BLaER1 treated with 17β-estradiol and CSF1 and Interleukin-3, amounts not matched to agents 10 nM and 100 nM (cell line): Measurements from ENCODE around the gene C13orf42.

Experiments
- H3K27ac ChIP-seq, 11 experiments: shearing (Covaris generic); formaldehyde crosslinking; 2 replicates each; pipeline ENCODE4 v1.8.1; 2022
- H3K27me3 ChIP-seq, 11 experiments: shearing (Covaris generic); formaldehyde crosslinking; 2 replicates each; pipeline ENCODE4 v1.8.1; 2022
- H3K36me3 ChIP-seq, 11 experiments: shearing (Covaris generic); formaldehyde crosslinking; 2 replicates each; pipeline ENCODE4 v1.8.1; 2022
- H3K4me1 ChIP-seq, 10 experiments: shearing (Covaris generic); formaldehyde crosslinking; 2 replicates each; pipeline ENCODE4 v1.8.1; 2022
- H3K4me2 ChIP-seq, 11 experiments: shearing (Covaris generic); formaldehyde crosslinking; 2 replicates each; pipeline ENCODE4 v1.8.1; 2022
- H3K4me3 ChIP-seq, 10 experiments: shearing (Covaris generic); formaldehyde crosslinking; 2 replicates each; pipeline ENCODE4 v1.8.1; 2022
- H3K9ac ChIP-seq, 11 experiments: shearing (Covaris generic); formaldehyde crosslinking; 2 replicates each; pipeline ENCODE4 v1.8.1; 2022
- H3K9me3 ChIP-seq, 11 experiments: shearing (Covaris generic); formaldehyde crosslinking; replicated peaks in 1 of 11; 2 replicates each; pipeline ENCODE4 v1.8.1; 2022
- H4K20me1 ChIP-seq, 11 experiments: shearing (Covaris generic); formaldehyde crosslinking; 2 replicates each; pipeline ENCODE4 v1.8.1; 2022
- Cebpa-rat ChIP-seq, 11 experiments: shearing (Covaris generic); IDR thresholded peaks; 2 replicates each; pipeline ENCODE4 v1.8.1; 2022

C13orf42 gene

DNA sequence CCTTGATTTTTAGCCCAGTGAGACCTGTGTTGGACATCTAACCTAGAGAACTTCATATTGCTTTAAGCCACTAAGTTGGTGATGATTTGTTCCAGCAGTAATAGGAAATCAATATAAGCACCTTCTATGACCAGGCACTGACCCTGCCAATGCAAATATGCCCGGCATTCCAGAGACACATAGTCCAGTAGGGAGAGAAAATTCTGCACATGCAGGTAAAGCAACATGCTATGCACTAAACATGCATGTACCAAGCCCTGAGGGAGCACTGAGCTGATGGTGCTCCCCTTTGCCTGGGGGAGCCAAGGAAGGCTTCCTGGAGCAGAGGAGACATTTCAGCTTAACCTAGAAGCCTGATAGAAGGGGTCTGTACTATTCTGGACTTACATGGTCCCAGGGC is 40.4 kb upstream of the C13orf42 start:
- H3K4me1 ChIP-seq: peaks cover 0 to 11% (median 0%) of the 10 kb centered on the region in 10 experiments; a peak in 2 of 20 replicates
- no peak overlapping the region for H3K9ac ChIP-seq
- H4K20me1 ChIP-seq: no peaks in the 10 kb centered on the region
- no peak overlapping the region for H3K27ac ChIP-seq
- no peak overlapping the region for H3K4me2 ChIP-seq
- TF ChIP-seq Cebpa-rat (IDR thresholded peaks at IDR 0.05): no peak
- no peaks in the 10 kb centered on the region for H3K9me3 ChIP-seq
- no peaks in the 10 kb centered on the region for H3K27me3 ChIP-seq
- H3K4me3 ChIP-seq: no peak overlapping the region
- no peaks in the 10 kb centered on the region for H3K36me3 ChIP-seq

DNA sequence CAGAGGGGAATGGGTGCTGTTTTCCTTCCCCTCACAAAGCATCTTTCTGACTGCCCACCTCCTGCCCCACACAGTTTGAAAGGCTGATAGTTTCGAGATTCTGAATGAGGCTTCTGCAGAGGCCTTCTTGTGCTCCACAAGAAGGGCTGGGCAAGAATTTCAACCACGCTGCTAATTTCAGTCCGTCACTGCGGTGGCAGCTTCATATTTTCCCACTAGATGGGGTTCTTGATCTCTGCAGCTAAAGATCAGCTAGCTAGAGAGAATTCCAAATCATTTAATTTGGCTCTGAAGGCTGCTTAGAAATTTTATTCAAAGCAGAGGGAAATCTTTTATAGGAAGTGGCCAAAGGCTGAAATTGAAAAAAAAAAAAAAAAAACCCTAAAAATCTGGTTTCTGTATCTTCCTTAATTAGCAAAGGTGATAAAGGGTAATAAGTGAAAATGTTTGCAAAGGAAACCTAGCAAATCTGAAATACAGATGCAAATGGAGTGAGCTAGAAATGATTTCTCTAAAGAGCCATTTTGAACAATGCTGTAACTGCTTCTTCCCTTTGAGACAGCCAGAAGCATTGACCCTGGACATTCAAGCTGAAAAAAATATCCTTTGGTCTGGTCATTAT is 38.0 kb upstream of the C13orf42 start:
- no peak overlapping the region for H3K9ac ChIP-seq
- no peak overlapping the region for H3K4me3 ChIP-seq

GRCh38 chr13:51148223-51148951 is 37.3 kb upstream of the C13orf42 start:
- Histone ChIP-seq H3K9me3 (peaks cover 8 to 14% (median 11%) of the 10 kb centered on the region in 11 experiments; a peak in 15 of 22 replicates), H3K9ac (no peak overlapping the region), H3K27me3 (no peaks in the 10 kb centered on the region), H3K4me1 (no peaks in the 10 kb centered on the region), H3K4me2 (no peak overlapping the region), H3K36me3 (no peaks in the 10 kb centered on the region), H3K27ac (no peak overlapping the region), H3K4me3 (no peak overlapping the region), H4K20me1 (no peaks in the 10 kb centered on the region)
- TF ChIP-seq Cebpa-rat (IDR thresholded peaks at IDR 0.05): no peak

More for the DNA sequence above, 38.0 kb upstream of the C13orf42 start:
- no peaks in the 10 kb centered on the region for H3K36me3 ChIP-seq
- H3K4me1 ChIP-seq: peaks cover 0 to 4% (median 0%) of the 10 kb centered on the region in 10 experiments; a peak in 2 of 20 replicates
- H3K9me3 ChIP-seq: peaks cover 6 to 7% (median 7%) of the 10 kb centered on the region in 11 experiments; a peak in 15 of 22 replicates
- H4K20me1 ChIP-seq: no peaks in the 10 kb centered on the region
- no peak overlapping the region for H3K27ac ChIP-seq
- no peak overlapping the region for H3K4me2 ChIP-seq
- no peaks in the 10 kb centered on the region for H3K27me3 ChIP-seq
- no peak for TF ChIP-seq Cebpa-rat (IDR thresholded peaks at IDR 0.05)

DNA sequence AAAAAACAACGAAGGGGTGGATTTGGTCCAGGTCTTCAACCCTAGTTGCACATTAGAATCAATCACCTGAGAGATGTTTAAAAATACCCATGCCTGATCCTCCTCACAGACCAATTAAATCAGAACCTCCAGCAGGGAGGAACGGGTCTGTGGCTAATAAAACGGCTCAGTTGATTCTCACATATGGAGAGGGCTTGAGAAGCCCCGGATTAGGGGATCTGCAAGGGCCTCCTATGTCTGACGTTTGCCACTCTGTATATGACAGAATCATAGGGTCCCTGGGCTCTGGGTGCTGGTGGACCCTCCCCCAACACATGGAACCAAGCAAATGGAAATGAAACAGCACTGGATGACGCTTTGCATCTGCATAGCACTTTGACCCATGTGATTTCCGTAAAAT is 36.7 kb upstream of the C13orf42 start:
- Histone ChIP-seq H3K36me3 (no peaks in the 10 kb centered on the region), H3K4me1 (no peaks in the 10 kb centered on the region), H3K4me3 (no peak overlapping the region), H4K20me1 (no peaks in the 10 kb centered on the region), H3K9ac (no peak overlapping the region), H3K4me2 (no peak overlapping the region), H3K27ac (no peak overlapping the region), H3K27me3 (no peaks in the 10 kb centered on the region), H3K9me3 (peaks cover 8 to 15% (median 11%) of the 10 kb centered on the region in 11 experiments; a peak in 15 of 22 replicates)
- TF ChIP-seq Cebpa-rat (IDR thresholded peaks at IDR 0.05): no peak

GRCh38 chr13:51146667-51147066 is 35.6 kb upstream of the C13orf42 start:
- no peak overlapping the region for H3K27ac ChIP-seq
- no peak overlapping the region for H3K9ac ChIP-seq
- TF ChIP-seq Cebpa-rat (IDR thresholded peaks at IDR 0.05): no peak
- H3K27me3 ChIP-seq: no peaks in the 10 kb centered on the region
- no peak overlapping the region for H3K4me2 ChIP-seq
- no peaks in the 10 kb centered on the region for H3K36me3 ChIP-seq
- H3K9me3 ChIP-seq: peaks cover 8 to 15% (median 11%) of the 10 kb centered on the region in 11 experiments; a peak in 15 of 22 replicates
- no peak overlapping the region for H3K4me3 ChIP-seq
- no peaks in the 10 kb centered on the region for H3K4me1 ChIP-seq
- no peaks in the 10 kb centered on the region for H4K20me1 ChIP-seq

GRCh38 chr13:51137250-51137649 is 26.2 kb upstream of the C13orf42 start:
- Histone ChIP-seq H3K9me3 (peaks cover 4 to 11% (median 7%) of the 10 kb centered on the region in 11 experiments; a peak in 19 of 22 replicates), H4K20me1 (no peaks in the 10 kb centered on the region), H3K4me2 (no peak overlapping the region), H3K27me3 (no peaks in the 10 kb centered on the region), H3K4me3 (no peak overlapping the region), H3K36me3 (no peaks in the 10 kb centered on the region), H3K27ac (no peak overlapping the region), H3K4me1 (peaks cover 0 to 12% (median 0%) of the 10 kb centered on the region in 10 experiments; a peak in 6 of 20 replicates), H3K9ac (no peak overlapping the region)
- TF ChIP-seq Cebpa-rat (IDR thresholded peaks at IDR 0.05): no peak

GRCh38 chr13:51136276-51136980 is 25.4 kb upstream of the C13orf42 start:
- H4K20me1 ChIP-seq: no peaks in the 10 kb centered on the region
- no peaks in the 10 kb centered on the region for H3K36me3 ChIP-seq
- H3K4me2 ChIP-seq: no peak overlapping the region
- no peak overlapping the region for H3K4me3 ChIP-seq
- no peak for TF ChIP-seq Cebpa-rat (IDR thresholded peaks at IDR 0.05)
- H3K9ac ChIP-seq: no peak overlapping the region
- no peak overlapping the region for H3K27ac ChIP-seq
- no peaks in the 10 kb centered on the region for H3K27me3 ChIP-seq
- peaks cover 12 to 19% (median 15%) of the 10 kb centered on the region in 11 experiments for H3K9me3 ChIP-seq
- peaks cover 0 to 12% (median 0%) of the 10 kb centered on the region in 10 experiments; a peak in 6 of 20 replicates for H3K4me1 ChIP-seq

DNA sequence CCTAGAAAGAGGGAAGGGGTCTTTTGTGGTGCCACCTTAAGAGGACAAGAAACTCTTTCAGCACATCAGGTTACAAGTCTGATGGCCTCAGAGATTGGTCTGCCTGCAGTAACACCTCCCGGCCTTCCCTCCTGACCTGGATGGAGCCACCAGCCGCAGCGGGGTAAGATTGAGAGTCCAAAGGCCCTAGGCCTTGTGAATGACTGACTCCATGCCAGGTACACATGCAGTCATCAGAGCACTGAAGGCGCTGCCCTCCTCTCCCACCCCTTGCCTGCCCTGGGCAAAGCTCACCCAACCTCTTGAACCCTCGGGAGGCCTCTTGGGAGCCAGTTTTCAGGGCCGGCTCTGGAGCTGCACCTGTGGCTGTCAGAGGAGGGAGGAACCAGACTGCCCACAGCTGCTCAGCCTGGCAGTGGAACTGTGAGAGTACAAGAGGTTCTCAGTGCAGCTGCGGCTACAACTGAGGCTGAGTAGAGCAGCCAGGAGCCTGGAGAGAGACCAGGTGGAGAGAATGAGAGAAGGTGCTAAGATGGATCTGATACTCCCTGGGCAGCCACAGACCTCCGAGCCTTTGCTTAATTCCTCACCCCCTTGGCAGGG is 23.8 kb upstream of the C13orf42 start:
- H3K4me2 ChIP-seq: peak overlapping the region in 3 of 11 experiments; percentile 0 to 13 (median 12); a peak in 3 of 22 replicates

DNA sequence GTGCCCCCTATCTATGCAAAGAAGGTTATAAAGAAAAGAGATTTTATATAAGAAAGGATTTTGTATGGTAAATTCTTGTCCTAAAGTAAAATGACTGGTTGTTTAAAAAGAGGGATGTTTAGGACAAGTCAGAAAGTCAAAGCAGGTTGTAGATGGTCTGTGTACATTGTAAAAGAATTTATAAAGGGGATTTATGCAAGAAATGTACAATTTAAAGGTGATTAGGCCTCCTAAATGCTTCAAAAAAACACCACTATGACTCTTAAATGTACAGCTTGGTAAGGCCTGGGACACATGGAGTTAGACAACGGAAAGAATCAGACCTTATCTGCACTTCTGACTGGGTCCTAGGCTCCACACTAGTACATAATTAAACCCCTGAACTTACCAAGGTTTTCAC is 19.3 kb upstream of the C13orf42 start:
- Histone ChIP-seq H3K36me3 (no peaks in the 10 kb centered on the region), H3K9ac (no peak overlapping the region), H3K4me2 (no peak overlapping the region), H3K4me3 (no peak overlapping the region), H3K4me1 (peaks cover 0 to 8% (median 0%) of the 10 kb centered on the region in 10 experiments; a peak in 6 of 20 replicates), H3K9me3 (peaks cover 38 to 55% (median 49%) of the 10 kb centered on the region in 11 experiments), H3K27ac (no peak overlapping the region), H4K20me1 (no peaks in the 10 kb centered on the region), H3K27me3 (peaks cover 0 to 4% (median 2%) of the 10 kb centered on the region in 11 experiments; a peak in 11 of 22 replicates)
- no peak for TF ChIP-seq Cebpa-rat (IDR thresholded peaks at IDR 0.05)

More for the DNA sequence above, 23.8 kb upstream of the C13orf42 start:
- no peak for TF ChIP-seq Cebpa-rat (IDR thresholded peaks at IDR 0.05)
- Histone ChIP-seq H3K27me3 (no peaks in the 10 kb centered on the region), H3K9ac (no peak overlapping the region), H4K20me1 (no peaks in the 10 kb centered on the region), H3K9me3 (peaks cover 27 to 35% (median 31%) of the 10 kb centered on the region in 11 experiments), H3K4me1 (peaks cover 0 to 12% (median 0%) of the 10 kb centered on the region in 10 experiments; a peak in 6 of 20 replicates), H3K36me3 (no peaks in the 10 kb centered on the region), H3K27ac (no peak overlapping the region), H3K4me3 (no peak overlapping the region)
